ENCODE results near the gene PGPEP1. TPM values are rescaled to one million over a fixed set of nuclear protein-coding genes. Genes with fewer than 3 reads are reported as not detected.
"Not testable (repeated sequence)": the region's sequence is repeated elsewhere in the genome, so short reads cannot be mapped to it uniquely, and the experiment has no call there.

The PGPEP1 gene
- total RNA-seq, 2 experiments from 2014 or later, result 20.0 to 20.9 TPM

DNA sequence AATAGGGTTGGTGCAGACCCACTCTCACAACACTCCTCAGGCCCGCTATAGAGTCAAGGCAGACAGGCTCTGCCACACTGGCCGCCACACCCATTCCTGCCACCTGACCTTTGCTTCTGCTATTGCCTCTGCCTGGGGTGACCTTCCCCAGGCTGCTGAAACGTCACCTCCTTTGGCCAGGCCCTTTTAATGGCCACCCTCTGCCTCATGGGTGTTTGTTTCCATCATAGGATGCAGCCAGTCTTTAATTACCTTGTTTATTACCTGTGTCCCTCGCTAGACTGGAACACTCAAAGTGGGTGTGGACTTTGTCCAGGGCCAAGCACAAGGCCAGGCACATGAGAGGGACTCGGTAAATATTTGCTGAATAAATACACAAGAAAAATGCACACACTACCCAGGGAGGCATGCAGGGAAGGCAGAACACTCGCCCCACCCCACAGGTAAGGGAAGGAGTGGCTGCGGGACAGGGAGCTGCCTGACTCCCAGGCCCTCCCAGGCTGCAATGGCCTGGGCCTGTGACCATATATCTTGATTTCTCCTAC lies 20.7 kb upstream of the PGPEP1 start:
- CTCF ChIA-PET, result interaction anchor here (3.0 to 8.8 kb wide), 2 partner anchors 9 to 40 kb away, joined by 15 to 183 read pairs; partner anchors contain the start of gene JUND
- Mint-ChIP-seq H3K27ac (peak overlapping the region; percentile 85), H3K36me3 (ENCODE audit: low read depth) (peaks cover 47% of the 10 kb centered on the region), H3K4me1 (peaks cover 64% of the 10 kb centered on the region), H3K4me3 (peak overlapping the region; percentile 67), H3K27me3 (no peaks in the 10 kb centered on the region), H3K9me3 (ENCODE audit: low read depth) (no peaks in the 10 kb centered on the region)
- intact Hi-C loops (cut with DNase I, micrococcal nuclease), result no loop called here
- no peak for ATAC-seq
- DNase-seq, result no peak
- POLR2A ChIA-PET, result interaction anchor here (0.6 to 3.8 kb wide), 5 partner anchors 15 to 41 kb away, joined by 5 to 209 read pairs (median 7); partner anchors contain the start of genes IQCN and JUND

DNA sequence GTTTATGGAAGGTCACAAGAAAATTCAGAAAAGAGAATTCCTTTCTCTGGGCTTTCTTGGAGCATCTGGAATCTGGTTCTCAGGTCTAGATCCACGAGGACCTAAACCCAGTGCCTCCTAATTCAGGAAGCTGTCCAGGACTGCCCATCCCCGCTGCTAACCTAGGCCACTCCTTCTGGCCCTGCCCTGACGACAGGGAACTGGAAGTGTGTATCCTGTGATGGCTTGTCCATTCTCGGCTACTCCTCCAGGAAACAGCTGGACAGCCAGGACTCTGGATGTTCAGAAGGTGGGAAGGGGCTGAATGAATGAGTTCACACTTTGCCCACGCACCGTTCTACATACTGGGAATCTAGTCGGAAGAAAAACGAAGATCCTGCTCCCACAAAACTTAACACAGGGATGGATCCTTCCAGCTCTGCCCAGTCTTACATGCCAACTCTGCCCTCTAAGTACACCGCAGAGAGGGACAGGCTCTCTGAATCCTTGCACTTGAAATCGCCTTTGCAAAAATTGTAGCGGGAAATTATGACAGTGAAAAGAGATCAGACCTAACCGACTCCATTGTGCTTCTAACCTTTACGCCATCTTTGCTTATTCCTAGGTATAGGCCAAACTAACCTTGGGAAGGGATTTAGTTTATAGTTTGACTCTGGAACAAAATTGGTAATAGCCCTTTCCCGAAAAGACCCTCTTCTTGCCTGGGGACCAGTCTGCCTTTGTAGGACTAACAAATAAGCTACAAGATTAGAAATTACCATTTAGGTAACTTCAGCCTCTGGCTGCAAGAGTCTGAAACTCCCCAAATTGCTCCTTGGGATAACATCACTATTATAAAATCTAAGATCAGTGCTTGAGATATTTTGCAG lies 19.3 kb upstream of the PGPEP1 start:
- CTCF ChIA-PET, result interaction anchor here (0.7 to 8.8 kb wide), 9 partner anchors 8 to 230 kb away, joined by 3 to 183 read pairs (median 5); partner anchors contain the start of genes IQCN and JUND
- intact Hi-C loops (cut with DNase I, micrococcal nuclease), result no loop called here
- POLR2A ChIA-PET, result interaction anchor here (0.7 to 3.8 kb wide), 8 partner anchors 14 to 379 kb away, joined by 4 to 209 read pairs (median 6); partner anchors contain the start of genes IQCN, JUND and PGPEP1

DNA sequence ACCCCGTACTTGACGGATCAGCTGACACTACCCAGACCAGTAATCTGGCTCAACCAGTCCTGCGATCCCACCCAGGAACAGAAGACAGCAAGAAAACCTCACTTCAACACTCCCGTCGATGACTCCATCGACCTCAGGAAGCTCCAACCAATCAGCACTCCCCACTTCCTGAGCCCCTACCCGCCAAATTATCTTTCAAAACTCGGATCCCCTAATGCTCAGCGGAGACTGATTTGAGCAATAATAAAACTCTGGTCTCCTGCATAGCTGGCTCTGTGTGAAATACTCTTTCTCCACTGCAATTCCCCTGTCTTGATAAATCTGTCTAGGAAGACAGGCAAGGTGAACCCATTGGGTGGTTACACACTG lies 18.7 kb upstream of the PGPEP1 start:
- POLR2A ChIA-PET, result interaction anchor here (1.0 to 3.8 kb wide), 5 partner anchors 14 to 43 kb away, joined by 4 to 209 read pairs (median 14); partner anchors contain the start of genes IQCN, JUND and PGPEP1
- peaks cover 37% of the 10 kb centered on the region for H3K36me3 Mint-ChIP-seq (ENCODE audit: low read depth)
- peak; percentile 4 for ATAC-seq
- intact Hi-C loops (cut with DNase I, micrococcal nuclease), result loop anchor here (1.0 to 2.0 kb wide), 3 partner anchors 17 to 315 kb away; partner anchors contain the start of gene KLHL26 (in 1 of the 2)
- DNase-seq, result peak; percentile 63
- H3K4me3 Mint-ChIP-seq, result peak overlapping the region; percentile 90
- peak overlapping the region; percentile 94 for H3K27ac Mint-ChIP-seq
- H3K4me1 Mint-ChIP-seq, result peaks cover 59% of the 10 kb centered on the region
- H3K27me3 Mint-ChIP-seq, result no peaks in the 10 kb centered on the region
- H3K9me3 Mint-ChIP-seq (ENCODE audit: low read depth), result no peaks in the 10 kb centered on the region
- CTCF ChIA-PET, result interaction anchor here (0.6 to 8.8 kb wide), 13 partner anchors 11 to 231 kb away, joined by 3 to 183 read pairs (median 5); partner anchors contain the start of genes IQCN, JUND and MPV17L2

More for the DNA sequence above, 19.3 kb upstream of the PGPEP1 start:
- peak overlapping the region; percentile 94 for H3K27ac Mint-ChIP-seq
- H3K36me3 Mint-ChIP-seq (ENCODE audit: low read depth), result peaks cover 40% of the 10 kb centered on the region
- DNase-seq (no peak), ATAC-seq (no peak)
- H3K9me3 Mint-ChIP-seq (ENCODE audit: low read depth), result no peaks in the 10 kb centered on the region
- peaks cover 62% of the 10 kb centered on the region for H3K4me1 Mint-ChIP-seq
- no peaks in the 10 kb centered on the region for H3K27me3 Mint-ChIP-seq
- peak overlapping the region; percentile 90 for H3K4me3 Mint-ChIP-seq

DNA sequence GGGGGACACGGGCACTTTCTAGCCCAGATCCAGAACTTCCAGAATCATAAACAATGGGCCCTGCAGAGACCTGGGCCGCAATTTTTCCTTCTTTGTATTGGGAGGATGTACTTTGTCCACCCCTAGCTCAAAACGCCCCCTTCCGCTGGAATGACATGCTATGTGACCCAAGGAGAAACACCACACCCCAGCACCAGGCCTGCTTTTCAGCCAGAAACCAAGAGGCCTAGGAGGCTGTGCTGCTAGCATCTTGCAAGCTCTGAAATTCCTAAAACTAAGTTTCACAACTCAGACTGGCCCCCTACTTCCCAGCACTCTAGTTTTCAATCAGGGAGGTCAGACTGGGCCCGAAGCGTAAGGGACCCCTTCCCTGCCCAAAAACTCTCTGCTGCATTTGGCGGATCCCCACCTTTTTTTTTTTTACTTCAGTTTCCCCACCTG lies 18.1 kb upstream of the PGPEP1 start:
- Mint-ChIP-seq H3K27ac (peak overlapping the region; percentile 94), H3K4me1 (peaks cover 59% of the 10 kb centered on the region), H3K9me3 (ENCODE audit: low read depth) (no peaks in the 10 kb centered on the region), H3K27me3 (no peaks in the 10 kb centered on the region), H3K4me3 (peak overlapping the region; percentile 90), H3K36me3 (ENCODE audit: low read depth) (peaks cover 37% of the 10 kb centered on the region)
- DNase-seq, result peak; percentile 69
- POLR2A ChIA-PET, result interaction anchor here (0.6 to 3.8 kb wide), 8 partner anchors 15 to 417 kb away, joined by 3 to 209 read pairs (median 6); partner anchors contain the start of genes IQCN, JUND, MPV17L2 and PGPEP1
- CTCF ChIA-PET, result interaction anchor here (0.6 to 8.8 kb wide), 15 partner anchors 10 to 231 kb away, joined by 3 to 183 read pairs (median 4); partner anchors contain the start of genes IQCN, JUND and MPV17L2
- no peak for ATAC-seq
- intact Hi-C loops (cut with DNase I, micrococcal nuclease), result loop anchor here (1.0 to 2.0 kb wide), 3 partner anchors 18 to 314 kb away; partner anchors contain the start of gene KLHL26 (in 1 of the 2)

DNA sequence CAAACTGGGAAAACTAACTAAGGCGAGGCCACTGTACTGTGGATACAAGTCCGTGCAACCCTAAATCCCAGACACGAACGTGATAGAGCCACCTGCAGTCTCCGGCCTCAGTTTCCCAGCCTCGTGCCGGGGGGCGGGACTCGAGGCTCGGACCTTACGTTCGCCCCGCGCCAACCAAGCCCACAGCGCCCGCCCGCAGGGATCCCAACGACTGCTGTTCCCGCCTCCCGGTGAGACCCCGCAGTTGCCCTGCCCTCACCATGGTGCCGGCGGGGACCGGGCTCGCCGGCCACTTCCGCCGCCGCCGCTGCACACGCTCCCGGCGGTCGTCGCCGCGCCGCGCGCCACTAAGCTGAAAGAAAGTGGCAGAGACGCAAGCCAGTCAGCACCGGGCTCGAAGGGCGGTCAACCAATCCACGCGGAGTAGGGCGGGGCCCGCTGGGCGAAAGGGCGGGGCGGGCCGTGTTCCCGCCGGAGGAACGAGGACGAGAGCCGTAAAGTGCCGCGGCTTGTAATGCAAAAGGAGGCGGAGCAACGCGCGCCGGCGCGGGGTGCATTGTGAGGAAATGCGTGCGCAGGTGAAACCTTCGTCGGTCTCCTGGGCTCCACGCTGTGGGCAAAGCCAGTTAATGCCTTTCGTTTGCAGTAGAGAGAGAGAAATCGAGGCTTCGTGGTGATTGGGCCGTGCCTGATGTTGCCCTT lies 17.5 kb upstream of the PGPEP1 start, which contains the start of gene LSM4:
TSS of gene LSM4 (minus strand) at position 318 of the 702 bp plus-strand sequence. CDS start at position 262, 56 bp downstream.
- peaks cover 34% of the 10 kb centered on the region for H3K36me3 Mint-ChIP-seq (ENCODE audit: low read depth)
- H3K27ac Mint-ChIP-seq, result peak within 1 kb of the TSS; percentile 98
- H3K4me3 Mint-ChIP-seq, result peak within 1 kb of the TSS; percentile 90
- ChIA-PET POLR2A (interaction anchor here (0.6 to 3.8 kb wide), 7 partner anchors 18 to 418 kb away, joined by 3 to 209 read pairs (median 8); partner anchors contain the start of genes IQCN, JUND and MPV17L2), CTCF (interaction anchor here (0.5 to 8.8 kb wide), 13 partner anchors 16 to 130 kb away, joined by 3 to 183 read pairs (median 5); partner anchors contain the start of genes IQCN, JUND and MPV17L2)
- ATAC-seq, result peak; percentile 94
- DNase-seq, result peak; percentile 100
- peaks cover 54% of the 10 kb centered on the region for H3K4me1 Mint-ChIP-seq
- no peaks in the 10 kb centered on the region for H3K9me3 Mint-ChIP-seq (ENCODE audit: low read depth)
- no peaks in the 10 kb centered on the region for H3K27me3 Mint-ChIP-seq
- intact Hi-C loops (cut with DNase I, micrococcal nuclease), result loop anchor here (1.0 to 2.0 kb wide), 11 partner anchors 19 to 314 kb away; partner anchors contain the start of genes KLHL26 (in 1 of the 2), MAST3 (in 1 of the 2), MPV17L2 (in 1 of the 2) and RAB3A (in 1 of the 2)

DNA sequence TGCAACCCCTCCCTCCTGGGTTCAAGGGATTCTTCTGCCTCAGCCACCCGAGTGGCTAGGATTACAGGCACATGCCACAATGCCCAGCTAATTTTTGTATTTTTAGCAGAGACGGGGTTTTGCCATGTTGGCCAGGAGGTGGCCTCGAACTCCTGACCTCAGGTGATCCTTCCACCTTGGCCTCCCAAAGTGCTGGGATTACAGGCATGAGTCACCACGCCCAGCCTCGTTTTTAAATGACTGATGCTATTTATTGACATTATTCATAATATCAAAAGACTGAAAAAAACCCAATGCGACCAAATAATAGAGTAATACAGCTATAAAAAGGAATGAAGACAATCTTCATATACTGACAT lies 16.0 kb upstream of the PGPEP1 start:
- POLR2A ChIA-PET, result interaction anchor here (0.6 to 1.0 kb wide), 2 partner anchors 42 to 46 kb away, joined by 3 read pairs; partner anchors contain the start of gene JUND
- H3K9me3 Mint-ChIP-seq (ENCODE audit: low read depth); H3K4me3 Mint-ChIP-seq; intact Hi-C loops (cut with DNase I, micrococcal nuclease); ATAC-seq; H3K27me3 Mint-ChIP-seq; DNase-seq: not testable (repeated sequence)
- Mint-ChIP-seq H3K27ac (peak overlapping the region; percentile 98), H3K4me1 (peaks cover 50% of the 10 kb centered on the region), H3K36me3 (ENCODE audit: low read depth) (peaks cover 31% of the 10 kb centered on the region)
- CTCF ChIA-PET, result interaction anchor here (7.7 kb wide), 1 partner anchor 46 kb away, joined by 208 read pairs; the partner anchor contains the start of gene JUND

DNA sequence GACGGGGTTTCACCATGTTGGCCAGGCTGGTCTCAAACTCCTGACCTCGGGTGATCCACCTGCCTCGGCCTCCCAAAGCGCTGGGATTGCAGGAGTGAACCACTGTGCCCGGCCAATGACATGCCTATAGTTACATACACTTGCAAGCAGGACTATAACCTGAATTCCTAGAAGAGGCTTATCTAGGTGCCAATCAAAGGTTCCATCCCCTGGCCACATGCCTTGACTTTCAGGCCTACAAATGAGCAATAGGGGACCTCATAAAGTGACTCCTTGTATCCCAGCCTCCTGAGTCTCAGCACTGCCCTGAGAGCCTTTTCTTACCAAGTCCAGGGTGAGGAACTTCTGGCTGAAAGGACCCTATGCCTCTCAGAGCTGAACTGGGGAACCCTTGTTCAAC lies 13.6 kb upstream of the PGPEP1 start:
- DNase-seq, result no peak
- CTCF ChIA-PET, result interaction anchor here (0.6 to 7.7 kb wide), 6 partner anchors 9 to 74 kb away, joined by 3 to 208 read pairs (median 4); partner anchors contain the start of gene JUND
- no peak overlapping the region for H3K4me3 Mint-ChIP-seq
- no peak for ATAC-seq
- POLR2A ChIA-PET, result interaction anchor here (0.9 to 1.4 kb wide), 2 partner anchors 32 to 49 kb away, joined by 3 to 11 read pairs; no protein-coding TSS in a partner anchor
- intact Hi-C loops (cut with DNase I, micrococcal nuclease), result loop anchor here in 1 of 2 experiments (5.0 kb wide), 1 partner anchor 86 kb away; no protein-coding TSS in a partner anchor
- H3K27me3 Mint-ChIP-seq, result no peaks in the 10 kb centered on the region
- peaks cover 26% of the 10 kb centered on the region for H3K4me1 Mint-ChIP-seq
- peaks cover 8% of the 10 kb centered on the region for H3K36me3 Mint-ChIP-seq (ENCODE audit: low read depth)
- H3K9me3 Mint-ChIP-seq (ENCODE audit: low read depth), result no peaks in the 10 kb centered on the region
- no peak overlapping the region for H3K27ac Mint-ChIP-seq

DNA sequence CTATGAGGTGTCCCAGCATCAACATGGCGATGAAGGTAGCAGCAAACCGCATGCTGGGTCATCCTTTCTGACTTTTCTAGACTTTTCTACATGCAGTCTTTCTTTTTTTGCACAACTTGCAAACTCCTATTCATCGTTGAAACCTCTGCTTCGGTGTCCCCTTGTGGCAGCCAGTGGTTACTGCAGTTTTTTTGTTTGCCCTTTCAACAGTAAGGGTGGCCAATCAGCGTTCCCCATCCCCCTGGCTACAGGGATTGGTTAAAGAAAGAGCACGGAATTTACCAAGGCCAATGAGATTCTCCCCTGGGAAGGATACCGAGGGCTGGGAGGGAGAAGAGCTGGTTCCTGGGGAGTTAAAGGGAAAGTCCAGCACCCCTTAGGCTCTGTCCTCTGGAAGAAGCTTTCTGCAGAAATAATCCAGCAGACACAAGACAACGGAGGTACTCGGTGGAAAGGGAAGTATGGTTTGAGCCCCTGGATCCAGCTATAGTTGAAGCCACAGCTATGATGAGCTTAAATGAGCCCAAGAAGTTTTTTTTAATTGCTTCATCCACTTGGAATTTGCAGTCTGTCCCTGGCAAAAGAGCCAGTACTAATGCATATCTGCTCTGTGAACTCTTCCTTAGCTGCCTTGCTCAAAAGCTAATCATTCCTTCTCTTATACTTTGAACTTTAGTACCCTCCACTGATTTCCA lies 11.9 kb upstream of the PGPEP1 start:
- peak; percentile 99 for ATAC-seq
- POLR2A ChIA-PET, result interaction anchor here (0.6 to 2.2 kb wide), 10 partner anchors 11 to 136 kb away, joined by 3 to 42 read pairs (median 8); partner anchors contain the start of genes IQCN, JUND and MPV17L2
- H3K36me3 Mint-ChIP-seq (ENCODE audit: low read depth), result no peaks in the 10 kb centered on the region
- CTCF ChIA-PET, result interaction anchor here (0.5 to 7.7 kb wide), 44 partner anchors 8 to 735 kb away, joined by 3 to 208 read pairs (median 4); partner anchors contain the start of genes IQCN, JUND and MPV17L2
- intact Hi-C loops (cut with DNase I, micrococcal nuclease), result loop anchor here (1.0 to 5.0 kb wide), 7 partner anchors 12 to 136 kb away; partner anchors contain the start of genes PGPEP1 (in 1 of the 2) and RAB3A (in 1 of the 2)
- H3K27ac Mint-ChIP-seq, result peak overlapping the region; percentile 69
- H3K9me3 Mint-ChIP-seq (ENCODE audit: low read depth), result no peaks in the 10 kb centered on the region
- peak; percentile 94 for DNase-seq
- H3K27me3 Mint-ChIP-seq, result no peaks in the 10 kb centered on the region
- peak overlapping the region; percentile 65 for H3K4me3 Mint-ChIP-seq
- H3K4me1 Mint-ChIP-seq, result peaks cover 20% of the 10 kb centered on the region

DNA sequence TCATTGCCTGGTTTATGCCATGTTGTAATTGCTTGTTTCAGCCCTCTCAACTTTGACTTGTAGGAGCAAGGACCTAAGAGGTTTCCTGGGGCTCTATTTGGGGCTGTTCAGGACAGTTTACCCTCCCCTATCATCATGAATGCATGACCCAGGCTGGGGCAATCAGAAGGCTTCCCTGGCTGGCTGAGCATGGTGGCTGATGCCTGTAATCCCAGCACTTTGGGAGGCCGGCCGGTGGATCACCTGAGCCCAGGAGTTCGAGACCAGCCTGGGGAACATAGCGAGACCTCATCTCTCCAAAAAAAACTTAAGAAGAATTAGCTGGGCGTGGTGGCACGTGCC lies 11.4 kb upstream of the PGPEP1 start:
- ChIA-PET CTCF (interaction anchor here (0.5 to 7.7 kb wide), 44 partner anchors 8 to 734 kb away, joined by 3 to 208 read pairs (median 4); partner anchors contain the start of genes IQCN, JUND and MPV17L2), POLR2A (interaction anchor here (0.8 to 2.2 kb wide), 9 partner anchors 10 to 136 kb away, joined by 3 to 42 read pairs (median 10); partner anchors contain the start of genes IQCN, JUND and MPV17L2)
- intact Hi-C loops (cut with DNase I, micrococcal nuclease), result loop anchor here in 1 of 2 experiments (5.0 kb wide), 1 partner anchor 83 kb away; no protein-coding TSS in a partner anchor
- H3K4me1 Mint-ChIP-seq, result peaks cover 15% of the 10 kb centered on the region
- DNase-seq (no peak), ATAC-seq (no peak)
- H3K27me3 Mint-ChIP-seq, result no peaks in the 10 kb centered on the region
- H3K9me3 Mint-ChIP-seq (ENCODE audit: low read depth), result no peaks in the 10 kb centered on the region
- H3K27ac Mint-ChIP-seq, result peak overlapping the region; percentile 31
- H3K36me3 Mint-ChIP-seq (ENCODE audit: low read depth), result no peaks in the 10 kb centered on the region
- peak overlapping the region; percentile 65 for H3K4me3 Mint-ChIP-seq

Measured in activated CD4-positive, alpha-beta T cell treated with anti-CD3 and anti-CD28 coated beads for 36 hours (primary cell).